22Rv1 (cell line): ENCODE data around the gene AOAH.

ENCODE experiments used
- CTCF ChIP-seq: fragments of 450-650 bp; IDR thresholded peaks from 2 replicates; pipeline ENCODE4 v1.5.1; 2017; ENCODE audit warnings: mild to moderate bottlenecking
- ZFX ChIP-seq: fragments of 450-650 bp; IDR thresholded peaks from 2 replicates; pipeline ENCODE4 v1.6.1; 2017; ENCODE audit warnings: antibody characterized with exemption, borderline replicate concordance

GRCh38 chr7:36762394-36762793 lies 38.1 kb upstream of the AOAH start:
- no peak for TF ChIP-seq CTCF
- TF ChIP-seq ZFX, result no peak
